Heart left ventricle (tissue), 16 donors: Measurements from ENCODE around the gene PREX1. TPM values are rescaled to one million over a fixed set of nuclear protein-coding genes. Genes with fewer than 3 reads are reported as not detected.
"Not testable (repeated sequence)": the region's sequence is repeated elsewhere in the genome, so short reads cannot be mapped to it uniquely, and the experiment has no call there.

Source experiments
- ATAC-seq, 4 donors: fragments of 200-7000 bp; cut with Tn5 transposase; one replicate each; pipeline ENCODE4 v1.9.1; 2020 to 2022; ENCODE audit warnings: moderate library complexity in 4 of 4, mild to moderate bottlenecking in 3 of 4, moderate number of reproducible peaks in 1 of 4
- DNase-seq, 5 donors: peaks; one replicate each; pipeline ENCODE4 v3.0.0-alpha.2; 2020
- H3K27ac ChIP-seq, 12 donors: fragments of 200-600 bp; sonication (generic) in 4 of 12; one replicate each; pipeline versions ENCODE4 v1.5.0 to v1.8.0; 2016 to 2022; ENCODE audit warnings: mild to moderate bottlenecking in 2 of 12
- H3K27me3 ChIP-seq, 9 donors: fragments of 200-600 bp; sonication (generic) in 2 of 9; one replicate each; pipeline versions ENCODE4 v1.5.1 to v1.8.0; 2016 to 2022; ENCODE audit warnings: mild to moderate bottlenecking in 3 of 9
- H3K36me3 ChIP-seq, 9 donors: fragments of 200-600 bp; sonication (generic) in 2 of 9; one replicate each; pipeline versions ENCODE4 v1.5.0 to v1.8.0; 2018 to 2022; ENCODE audit warnings: mild to moderate bottlenecking in 2 of 9
- H3K4me1 ChIP-seq, 12 donors: fragments of 200-600 bp; sonication (generic) in 4 of 12; one replicate each; pipeline versions ENCODE4 v1.5.0 to v1.8.0; 2016 to 2022; ENCODE audit warnings: mild to moderate bottlenecking in 3 of 12
- H3K4me3 ChIP-seq, 12 donors: fragments of 200-600 bp; sonication (generic) in 4 of 12; one replicate each; pipeline versions ENCODE4 v1.5.0 to v1.8.0; 2017 to 2022; ENCODE audit warnings: mild to moderate bottlenecking in 9 of 12, moderate library complexity in 4 of 12
- H3K9me3 ChIP-seq, 12 donors: fragments of 200-600 bp; sonication (generic) in 4 of 12; one replicate each; pipeline versions ENCODE4 v1.5.0 to v1.8.0; 2016 to 2022; ENCODE audit warnings: mild to moderate bottlenecking in 1 of 12
- POLR2A ChIP-seq, 2 donors: fragments of 450-650 bp; IDR thresholded peaks; one replicate each; pipeline ENCODE4 v1.6.1; 2017; ENCODE audit warnings: antibody characterized with exemption in 2 of 2, mild to moderate bottlenecking in 2 of 2, moderate library complexity in 2 of 2
- WGBS, 4 donors: extraction: QIAGEN DNeasy Blood & Tissue Kit in 2 of 4; methylation state at CpG; one replicate each; pipeline versions ENCODE4 v1.1.5 to v1.1.7; 2013 to 2018; 5-methylcytosine and 5-hydroxymethylcytosine counted together
- intact Hi-C, 10 donors: fragments of 100-400 bp; cut with DNase I; formaldehyde crosslinking; loops; one replicate each; pipeline versions ENCODE4 v1.11.1 to v1.14.2; 2022
- polyA plus RNA-seq, 2 donors: library from polyadenylated mRNA; stranded (reverse); fragments of 200-250 nt; gene quantifications; one replicate each; pipeline ENCODE4 v1.2.3, GENCODE V29; 2013
- total RNA-seq, 9 donors: library from RNA; depleted of rRNA in 2 of 9; stranded (reverse); fragments of >200 nt in 2 of 9; fragmentation: NEBNext Ultra II Directional in 3 of 9; extraction: Animal tissue kit (Norgen Biotek cat#: 25700) in 3 of 9; gene quantifications; one replicate each; pipeline versions ENCODE4 v1.1.0 to v1.2.4, GENCODE V29; 2016 to 2023
- TF ChIP-seq, protein P1 (sequence below), 12 donors: fragments of 200-600 bp; sonication (generic) in 4 of 12; IDR thresholded peaks; one replicate each; pipeline versions ENCODE4 v1.5.0 to v1.8.0; 2018 to 2022; ENCODE audit warnings: antibody characterized with exemption in 12 of 12, mild to moderate bottlenecking in 5 of 12
- donor health status: ischemic (EF 13 %, LVEDD 7.1; RV severe dilation, severe dysfunction).
- donor health status: healthy with polysubstance abuse.
- donor health status: DM: no; HTN: yes; CAD: no.
- donor health status: DM: no; HTN: no; CAD: no.
- donor health status: ischemic (EF 25% LVEDD 6.9; RV normal size, moderate dysfunction).
- donor health status: ischemic (EF 25% LVEDD 5.7; RV mildly dilated, moderate dysfunction).
- donor health status: healthy.
- donor health status: DM: yes; HTN: yes; CAD: no.
- donor health status: ischemic (EF 35%, LVEDD 5.7; RV mildly dilated, moderate dysfunction).
- donor health status: nonischemic (EF 11% LVEDD 7.7; RV severe dilation, severe dysfunction).
- donor health status: DM: yes; HTN: yes; CAD: no.
- donor health status: PGD.
- donor health status: ischemic (EF 29% LVEDD 5.4; RV normal size, mild dysfunction).
- donor health status: nonischemic (EF 23%, LVEDD 6.1; RV moderate dilation, normal function).

PREX1 gene
- total and polyA plus RNA-seq, 11 donors: 7.2 to 41.5 (median 11.9) TPM

DNA sequence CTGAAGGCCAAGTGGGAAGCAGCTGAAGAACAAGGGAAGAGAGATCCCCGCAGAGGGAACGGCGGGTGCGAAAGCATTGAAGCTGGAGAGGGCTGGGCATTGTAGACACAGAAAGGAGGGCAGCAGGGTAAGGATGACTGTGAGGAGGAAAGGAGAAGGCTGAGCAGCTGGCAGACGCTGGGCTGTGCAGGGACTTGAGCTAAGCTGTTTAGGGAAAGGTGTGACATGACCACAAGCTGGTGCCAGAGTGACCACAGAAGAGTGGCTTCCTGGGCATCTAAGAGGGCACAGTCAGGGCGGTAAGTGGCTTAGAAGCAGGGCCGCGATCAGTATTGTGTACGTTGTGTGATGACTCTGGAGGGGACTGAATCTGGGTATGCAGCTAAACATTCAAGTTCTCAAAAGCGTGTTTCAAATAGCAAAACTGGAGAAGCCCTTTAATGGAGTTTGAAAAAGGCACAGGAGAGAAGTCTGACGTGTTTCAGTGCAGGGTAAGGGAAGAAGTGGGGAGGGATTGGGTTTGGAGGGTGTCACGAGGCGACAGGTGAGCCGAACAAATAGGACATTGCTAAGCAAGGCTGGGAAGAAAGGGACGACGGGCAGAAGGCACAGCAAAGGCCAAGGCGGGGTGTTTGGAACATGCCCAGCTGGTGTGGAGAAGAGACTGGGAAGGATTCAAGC is 47.6 kb upstream of the PREX1 start:
- Histone ChIP-seq H3K9me3 (no peaks in the 10 kb centered on the region), H3K4me3 (no peak overlapping the region), H3K27ac (no peak overlapping the region), H3K27me3 (no peaks in the 10 kb centered on the region), H3K36me3 (no peaks in the 10 kb centered on the region), H3K4me1 (peaks cover 0 to 50% (median 0%) of the 10 kb centered on the region in 12 donors)
- DNase-seq: no peak
- no peak for ATAC-seq
- 81 to 87% (median 84%) methylated on average over 17 of the region's 17 CpGs for WGBS, 4 donors
- no peak for TF ChIP-seq POLR2A (IDR thresholded peaks at IDR 0.05)
- TF ChIP-seq, protein P1, sequence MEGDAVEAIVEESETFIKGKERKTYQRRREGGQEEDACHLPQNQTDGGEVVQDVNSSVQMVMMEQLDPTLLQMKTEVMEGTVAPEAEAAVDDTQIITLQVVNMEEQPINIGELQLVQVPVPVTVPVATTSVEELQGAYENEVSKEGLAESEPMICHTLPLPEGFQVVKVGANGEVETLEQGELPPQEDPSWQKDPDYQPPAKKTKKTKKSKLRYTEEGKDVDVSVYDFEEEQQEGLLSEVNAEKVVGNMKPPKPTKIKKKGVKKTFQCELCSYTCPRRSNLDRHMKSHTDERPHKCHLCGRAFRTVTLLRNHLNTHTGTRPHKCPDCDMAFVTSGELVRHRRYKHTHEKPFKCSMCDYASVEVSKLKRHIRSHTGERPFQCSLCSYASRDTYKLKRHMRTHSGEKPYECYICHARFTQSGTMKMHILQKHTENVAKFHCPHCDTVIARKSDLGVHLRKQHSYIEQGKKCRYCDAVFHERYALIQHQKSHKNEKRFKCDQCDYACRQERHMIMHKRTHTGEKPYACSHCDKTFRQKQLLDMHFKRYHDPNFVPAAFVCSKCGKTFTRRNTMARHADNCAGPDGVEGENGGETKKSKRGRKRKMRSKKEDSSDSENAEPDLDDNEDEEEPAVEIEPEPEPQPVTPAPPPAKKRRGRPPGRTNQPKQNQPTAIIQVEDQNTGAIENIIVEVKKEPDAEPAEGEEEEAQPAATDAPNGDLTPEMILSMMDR (IDR thresholded peaks at IDR 0.05): no peak
- intact Hi-C loops: no loop called here

DNA sequence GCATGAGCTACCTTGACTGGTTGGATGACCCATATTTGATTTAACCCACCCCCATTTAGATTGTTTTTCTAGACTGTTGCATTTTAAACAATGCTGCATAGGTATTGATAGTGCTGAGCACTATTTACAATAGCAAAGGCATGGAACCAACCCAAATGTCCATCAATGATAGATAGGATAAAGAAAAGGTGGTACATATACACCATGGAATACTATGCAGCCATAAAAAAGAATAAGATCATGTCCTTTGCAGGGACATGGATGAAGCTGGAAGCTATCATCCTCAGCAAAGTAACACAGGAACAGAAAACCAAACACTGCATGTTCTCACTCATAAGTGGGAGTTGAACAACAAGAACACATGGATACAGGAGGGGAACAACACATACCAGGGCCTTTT is 41.6 kb upstream of the PREX1 start:
- DNase-seq, H3K27ac ChIP-seq, intact Hi-C loops, H3K4me3 ChIP-seq, ATAC-seq, H3K36me3 ChIP-seq, H3K27me3 ChIP-seq, H3K9me3 ChIP-seq: not testable (repeated sequence)
- H3K4me1 ChIP-seq: peaks cover 0 to 40% (median 0%) of the 10 kb centered on the region in 12 donors

GRCh38 chr20:48866936-48867335 is 39.1 kb upstream of the PREX1 start:
- no peak overlapping the region for H3K27ac ChIP-seq

GRCh38 chr20:48864738-48865318 is 37.0 kb upstream of the PREX1 start:
- peaks cover 0 to 3% (median 0%) of the 10 kb centered on the region in 9 donors for H3K27me3 ChIP-seq
- no peak for TF ChIP-seq POLR2A (IDR thresholded peaks at IDR 0.05)
- TF ChIP-seq, protein P1 (IDR thresholded peaks at IDR 0.05): no peak
- intact Hi-C loops: no loop called here
- H3K9me3 ChIP-seq: no peaks in the 10 kb centered on the region
- DNase-seq: no peak
- H3K4me1 ChIP-seq: peaks cover 0 to 37% (median 0%) of the 10 kb centered on the region in 12 donors
- no peak for ATAC-seq
- H3K27ac ChIP-seq: no peak overlapping the region
- H3K36me3 ChIP-seq: no peaks in the 10 kb centered on the region
- WGBS, 4 donors: 78 to 83% (median 82%) methylated on average over 5 of the region's 5 CpGs
- H3K4me3 ChIP-seq: no peak overlapping the region

More at GRCh38 chr20:48866936-48867335, 39.1 kb upstream of the PREX1 start:
- Histone ChIP-seq H3K27me3 (peaks cover 0 to 3% (median 0%) of the 10 kb centered on the region in 9 donors), H3K9me3 (no peaks in the 10 kb centered on the region), H3K4me1 (peaks cover 0 to 24% (median 0%) of the 10 kb centered on the region in 12 donors), H3K36me3 (no peaks in the 10 kb centered on the region), H3K4me3 (no peak overlapping the region)
- TF ChIP-seq POLR2A (IDR thresholded peaks at IDR 0.05): no peak
- TF ChIP-seq, protein P1 (IDR thresholded peaks at IDR 0.05): no peak
- DNase-seq: no peak
- intact Hi-C loops: no loop called here
- ATAC-seq: no peak
- 72 to 100% (median 90%) methylated on average over 1 of the region's 1 CpG for WGBS, 4 donors
